Cardiac muscle cell (in vitro differentiated cells and primary cell): ENCODE data around the gene TAF5L. TPM values are rescaled to one million over a fixed set of nuclear protein-coding genes. Genes with fewer than 3 reads are reported as not detected.
A peak's percentile ranks its signal among the peaks of the same experiment; 100 is the strongest.
"Not testable (repeated sequence)": the region's sequence is repeated elsewhere in the genome, so short reads cannot be mapped to it uniquely, and the experiment has no call there.

Source experiments
- DNase-seq, 2 donors: peaks; one replicate each; pipeline versions ENCODE4 v3.0.0 to v3.0.0-alpha.2; 2010 to 2017; ENCODE audit warnings: low read depth in 1 of 2, low spot score in 1 of 2
- H3K27ac ChIP-seq: fragments of 200-600 bp; sonication (generic); 2 replicates; pipeline ENCODE4 v1.5.1; 2016
- H3K27me3 ChIP-seq: fragments of 200-600 bp; sonication (generic); 2 replicates; pipeline ENCODE4 v1.6.0; 2016; ENCODE audit warnings: control low read depth
- H3K36me3 ChIP-seq: fragments of 200-600 bp; sonication (generic); 2 replicates; pipeline ENCODE4 v1.5.1; 2016; ENCODE audit warnings: control low read depth
- H3K4me1 ChIP-seq: fragments of 200-600 bp; sonication (generic); 2 replicates; pipeline ENCODE4 v1.8.1; 2017; ENCODE audit warnings: low read depth, mild to moderate bottlenecking, mixed run types
- H3K4me3 ChIP-seq: fragments of 200-600 bp; sonication (generic); 2 replicates; pipeline ENCODE4 v1.5.1; 2016; ENCODE audit warnings: mild to moderate bottlenecking
- H3K9me3 ChIP-seq: fragments of 200-600 bp; sonication (generic); 2 replicates; pipeline ENCODE4 v1.5.1; 2017; ENCODE audit warnings: low read depth, mild to moderate bottlenecking, control low read depth
- polyA plus RNA-seq: library from polyadenylated mRNA; unstranded; fragments of >200 nt; fragmentation: Nextera tagmentation; extraction: Ambion mirVana; gene quantifications from 2 replicates; pipeline ENCODE4 v1.2.1, GENCODE V29; 2016
- total RNA-seq: library from RNA; depleted of rRNA; stranded (reverse); fragments of >200 nt; gene quantifications from 2 replicates; pipeline ENCODE4 v1.2.3, GENCODE V29; 2016
- TF ChIP-seq, protein P1 (sequence below): IDR thresholded peaks from 2 replicates; pipeline ENCODE4 v1.5.1; 2012; ENCODE audit warnings: low read depth, mild to moderate bottlenecking, low read length

Gene TAF5L
- total and polyA plus RNA-seq, 2 experiments from 2014 or later: 2.5 to 9.6 TPM

DNA sequence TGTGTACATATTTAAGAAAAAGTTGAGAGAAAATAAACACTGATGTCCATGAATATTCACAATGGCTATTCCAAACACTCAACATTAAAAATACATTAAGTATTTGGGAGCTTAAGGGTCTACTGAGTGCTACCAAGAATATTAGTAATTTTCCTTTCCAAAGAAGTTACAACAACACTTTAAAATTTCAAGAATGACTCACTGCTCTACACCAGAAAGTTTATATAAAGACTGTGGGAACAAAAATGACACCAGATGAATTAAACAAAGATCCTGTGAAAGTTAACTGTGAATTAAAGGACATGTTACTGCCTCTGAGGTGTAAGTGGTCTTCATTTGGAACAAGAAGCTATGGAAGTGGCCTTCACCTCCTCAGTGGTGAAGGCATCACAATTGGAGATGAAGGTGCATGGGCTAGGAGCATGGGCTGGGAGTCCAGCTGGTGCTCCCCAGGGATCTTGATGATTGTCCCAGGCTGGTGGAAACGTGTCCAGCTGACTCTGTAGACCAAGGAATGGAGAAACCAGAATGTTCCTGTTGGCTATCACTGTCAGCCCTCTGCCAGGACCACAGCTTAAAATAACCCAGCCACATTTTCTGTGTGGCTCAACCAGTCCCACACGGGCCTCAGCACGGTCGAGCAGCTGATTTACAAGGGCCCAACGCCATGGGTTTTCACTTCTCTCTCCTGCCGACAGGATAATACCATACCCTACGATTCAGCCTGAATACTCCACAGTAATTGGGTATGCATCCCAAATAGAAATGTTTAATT lies 28.8 kb downstream of the TAF5L start:
- H3K4me1 ChIP-seq: no peaks in the 10 kb centered on the region
- H3K36me3 ChIP-seq: peaks cover 5% of the 10 kb centered on the region
- DNase-seq: peak in 1 of 2 donors; percentile 33
- no peak overlapping the region for H3K4me3 ChIP-seq
- H3K27me3 ChIP-seq: no peaks in the 10 kb centered on the region
- no peaks in the 10 kb centered on the region for H3K9me3 ChIP-seq
- H3K27ac ChIP-seq: no peak overlapping the region
- TF ChIP-seq, protein P1, sequence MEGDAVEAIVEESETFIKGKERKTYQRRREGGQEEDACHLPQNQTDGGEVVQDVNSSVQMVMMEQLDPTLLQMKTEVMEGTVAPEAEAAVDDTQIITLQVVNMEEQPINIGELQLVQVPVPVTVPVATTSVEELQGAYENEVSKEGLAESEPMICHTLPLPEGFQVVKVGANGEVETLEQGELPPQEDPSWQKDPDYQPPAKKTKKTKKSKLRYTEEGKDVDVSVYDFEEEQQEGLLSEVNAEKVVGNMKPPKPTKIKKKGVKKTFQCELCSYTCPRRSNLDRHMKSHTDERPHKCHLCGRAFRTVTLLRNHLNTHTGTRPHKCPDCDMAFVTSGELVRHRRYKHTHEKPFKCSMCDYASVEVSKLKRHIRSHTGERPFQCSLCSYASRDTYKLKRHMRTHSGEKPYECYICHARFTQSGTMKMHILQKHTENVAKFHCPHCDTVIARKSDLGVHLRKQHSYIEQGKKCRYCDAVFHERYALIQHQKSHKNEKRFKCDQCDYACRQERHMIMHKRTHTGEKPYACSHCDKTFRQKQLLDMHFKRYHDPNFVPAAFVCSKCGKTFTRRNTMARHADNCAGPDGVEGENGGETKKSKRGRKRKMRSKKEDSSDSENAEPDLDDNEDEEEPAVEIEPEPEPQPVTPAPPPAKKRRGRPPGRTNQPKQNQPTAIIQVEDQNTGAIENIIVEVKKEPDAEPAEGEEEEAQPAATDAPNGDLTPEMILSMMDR: no peak

DNA sequence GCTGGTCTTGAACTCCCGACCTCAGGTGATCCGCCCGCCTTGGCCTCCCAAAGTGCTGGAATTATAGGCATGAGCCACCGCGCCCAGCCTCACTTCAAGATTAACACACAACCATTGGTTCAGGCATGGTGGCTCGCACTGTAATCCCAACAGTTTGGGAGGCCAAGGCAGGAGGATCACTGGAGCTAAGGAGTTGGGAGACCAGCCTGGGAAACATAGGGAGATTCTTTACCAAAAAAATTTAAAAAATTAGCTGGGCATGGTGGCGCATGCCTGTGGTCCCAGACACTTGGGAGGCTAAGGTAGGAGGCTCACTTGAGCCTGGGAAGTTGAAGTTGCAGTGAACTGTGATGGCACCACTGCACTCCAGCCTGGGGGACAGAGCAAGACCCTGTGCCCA lies 30.0 kb downstream of the TAF5L start:
- H3K27ac ChIP-seq, DNase-seq, H3K36me3 ChIP-seq, H3K4me1 ChIP-seq, H3K9me3 ChIP-seq, H3K27me3 ChIP-seq, H3K4me3 ChIP-seq: not testable (repeated sequence)

DNA sequence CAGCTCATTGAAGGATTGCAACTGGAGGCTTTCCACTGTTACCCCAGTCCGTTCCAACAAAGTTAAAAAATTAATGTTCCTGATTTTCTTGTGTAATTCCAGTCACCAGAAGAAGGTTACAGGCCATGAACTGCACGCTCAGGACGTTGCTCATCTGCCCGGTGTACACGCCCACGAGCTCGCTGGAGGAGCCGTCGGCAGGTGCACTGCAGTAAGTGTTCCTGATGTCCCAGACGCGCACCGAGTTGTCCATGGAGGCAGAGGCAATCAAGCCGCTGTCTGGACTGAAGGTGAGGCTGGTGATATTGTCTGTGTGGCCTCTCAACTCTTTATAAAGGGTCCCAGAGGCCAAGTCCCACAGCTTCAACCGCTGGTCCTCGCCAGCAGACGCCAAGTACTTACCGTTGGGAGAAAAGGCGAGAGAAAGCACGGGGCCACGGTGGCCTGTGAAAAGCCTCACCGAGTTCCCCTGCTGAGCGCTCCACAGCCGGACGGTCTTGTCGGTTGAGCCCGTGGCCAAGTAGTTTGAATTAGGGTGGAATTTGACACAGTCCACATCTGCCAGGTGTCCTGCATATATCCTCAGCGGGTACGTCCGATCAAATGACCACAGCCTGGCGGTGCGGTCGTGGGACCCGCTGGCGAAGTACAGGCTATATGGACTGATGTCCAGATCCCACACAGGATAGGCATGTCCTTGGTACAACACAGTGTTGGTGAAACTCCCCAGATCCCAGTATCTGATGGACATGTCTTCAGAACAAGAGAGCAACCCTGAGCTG lies 31.5 kb downstream of the TAF5L start:
- TF ChIP-seq, protein P1: no peak
- Histone ChIP-seq H3K36me3 (peaks cover 5% of the 10 kb centered on the region), H3K27ac (no peak overlapping the region), H3K4me1 (no peaks in the 10 kb centered on the region), H3K9me3 (no peaks in the 10 kb centered on the region), H3K27me3 (no peaks in the 10 kb centered on the region), H3K4me3 (no peak overlapping the region)
- no peak for DNase-seq

DNA sequence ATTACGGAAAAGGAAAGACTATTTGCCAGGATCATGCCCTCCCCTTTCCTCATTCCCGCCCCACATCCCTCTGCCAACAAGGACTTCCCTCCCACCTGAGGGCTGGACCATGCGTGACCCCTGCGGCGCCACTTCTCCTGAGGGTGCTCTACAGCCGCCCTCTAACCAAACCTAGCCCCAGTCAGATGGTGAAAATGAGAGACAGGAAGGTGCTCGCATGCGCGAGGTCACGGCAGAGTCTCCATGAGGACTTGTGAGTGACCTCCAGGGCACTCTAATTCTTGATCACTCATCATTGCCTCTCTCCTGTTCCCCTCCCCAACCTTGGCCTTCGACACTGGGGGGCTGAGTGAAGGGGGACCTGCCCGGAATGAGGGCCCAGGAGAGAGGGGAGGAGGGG lies 32.1 kb downstream of the TAF5L start:
- Histone ChIP-seq H3K27me3 (no peaks in the 10 kb centered on the region), H3K4me3 (no peak overlapping the region), H3K4me1 (no peaks in the 10 kb centered on the region), H3K36me3 (peaks cover 5% of the 10 kb centered on the region), H3K27ac (no peak overlapping the region), H3K9me3 (no peaks in the 10 kb centered on the region)
- TF ChIP-seq, protein P1: no peak
- no peak for DNase-seq

DNA sequence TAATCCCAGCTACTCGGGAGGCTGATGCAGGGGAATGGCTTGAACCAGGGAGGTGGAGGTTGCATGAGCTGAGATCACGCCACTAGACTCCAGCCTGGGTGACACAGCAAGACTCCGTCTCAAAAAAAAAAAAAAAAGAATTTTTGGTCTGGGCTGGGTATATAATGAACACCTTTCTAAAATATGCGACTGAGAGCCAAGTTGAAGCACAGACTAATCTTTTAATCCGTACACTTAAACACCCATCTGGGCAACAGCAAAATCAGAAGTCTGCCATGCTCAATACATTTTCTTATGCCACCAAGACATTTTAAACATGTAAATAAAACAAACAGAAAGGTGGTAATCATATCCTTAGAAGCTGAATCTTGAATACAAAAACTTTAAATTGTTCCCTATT lies 35.8 kb downstream of the TAF5L start:
- no peak for DNase-seq
- Histone ChIP-seq H3K36me3 (peaks cover 5% of the 10 kb centered on the region), H3K9me3 (no peaks in the 10 kb centered on the region), H3K27me3 (no peaks in the 10 kb centered on the region), H3K27ac (no peak overlapping the region), H3K4me3 (no peak overlapping the region), H3K4me1 (no peaks in the 10 kb centered on the region)
- TF ChIP-seq, protein P1: no peak

DNA sequence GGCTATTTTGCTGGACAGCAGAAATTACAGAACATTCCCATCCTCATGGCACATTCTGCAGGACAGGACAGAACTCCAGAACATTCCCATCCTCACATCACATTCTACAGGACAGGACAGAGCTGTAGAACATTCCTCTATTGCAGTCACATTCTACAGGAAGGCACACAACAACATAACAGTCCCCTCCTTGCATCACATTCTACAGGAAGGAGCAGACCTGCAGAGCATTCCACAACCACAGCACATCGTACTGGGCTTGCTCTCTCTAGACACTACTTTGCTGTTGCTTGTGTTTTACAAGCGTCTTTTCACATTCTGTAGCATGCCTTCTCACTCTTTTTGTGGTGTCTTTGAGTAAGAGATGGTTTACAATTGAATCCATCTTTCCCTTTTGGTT lies 40.6 kb downstream of the TAF5L start:
- Histone ChIP-seq H3K4me3 (no peak overlapping the region), H3K27me3 (no peaks in the 10 kb centered on the region), H3K9me3 (no peaks in the 10 kb centered on the region), H3K27ac (no peak overlapping the region), H3K36me3 (no peaks in the 10 kb centered on the region), H3K4me1 (no peaks in the 10 kb centered on the region)
- DNase-seq: no peak
- TF ChIP-seq, protein P1: no peak
